ENCODE data around the gene RFX6.
A peak's percentile ranks its signal among the peaks of the same experiment; 100 is the strongest.

RFX6 gene

DNA sequence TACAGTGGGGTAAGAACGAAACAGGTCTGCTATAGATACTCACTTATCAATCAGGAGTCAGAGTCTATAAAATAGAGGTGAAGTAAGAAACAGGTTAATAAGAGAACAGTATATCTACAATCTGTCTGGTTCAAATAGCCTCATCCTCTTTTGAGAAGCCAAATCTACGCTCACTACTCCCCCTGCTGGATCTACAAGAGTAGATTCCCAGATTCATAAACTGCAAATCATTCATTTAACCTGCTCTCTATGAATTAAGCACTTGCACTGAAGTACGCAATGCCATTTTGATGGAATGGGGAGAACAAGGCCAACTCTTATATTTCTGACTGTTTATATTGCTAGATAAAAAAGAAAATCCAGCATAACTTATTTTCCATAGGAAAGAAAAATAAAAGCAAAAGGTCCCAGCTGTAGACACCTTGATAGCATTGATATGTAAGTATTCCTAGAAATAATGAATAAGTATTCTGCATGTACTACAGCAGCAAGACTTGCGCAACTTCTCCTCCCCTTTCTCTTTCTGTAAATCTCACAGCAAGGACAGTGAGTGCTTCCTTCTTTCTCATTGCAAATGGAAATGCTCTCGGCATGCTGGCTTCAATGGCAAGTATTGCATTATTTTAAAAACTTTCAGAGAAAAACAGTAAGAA is 92.3 kb downstream of the RFX6 start:
- no peak for DNase-seq
- intact Hi-C loops (cut with DNase I) = loop anchor here (2.0 kb wide), 1 partner anchor 191 kb away; no protein-coding TSS in a partner anchor

DNA sequence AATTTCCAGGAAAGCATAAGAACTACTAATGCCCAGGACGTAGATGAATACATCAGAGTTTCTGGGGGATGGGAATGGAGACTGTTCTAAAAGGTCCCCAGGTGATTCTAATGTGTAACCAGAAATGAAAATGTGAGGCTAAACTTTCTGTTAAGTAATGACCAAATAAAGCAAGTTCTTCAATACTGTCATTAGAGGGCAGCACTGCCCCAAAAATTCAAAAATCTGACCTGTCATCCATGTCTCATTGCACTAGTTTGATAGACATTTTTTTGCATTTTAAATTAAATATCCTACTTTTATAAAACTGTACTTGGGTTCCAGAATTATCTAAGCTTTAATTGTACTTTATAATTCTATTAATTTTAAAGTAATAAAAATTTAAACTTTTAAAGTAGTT is 94.9 kb downstream of the RFX6 start:
- intact Hi-C loops (cut with DNase I) = loop anchor here (2.0 kb wide), 1 partner anchor 345 kb away; no protein-coding TSS in a partner anchor
- peak in 1 of 10 donors; percentile 7 for DNase-seq

DNA sequence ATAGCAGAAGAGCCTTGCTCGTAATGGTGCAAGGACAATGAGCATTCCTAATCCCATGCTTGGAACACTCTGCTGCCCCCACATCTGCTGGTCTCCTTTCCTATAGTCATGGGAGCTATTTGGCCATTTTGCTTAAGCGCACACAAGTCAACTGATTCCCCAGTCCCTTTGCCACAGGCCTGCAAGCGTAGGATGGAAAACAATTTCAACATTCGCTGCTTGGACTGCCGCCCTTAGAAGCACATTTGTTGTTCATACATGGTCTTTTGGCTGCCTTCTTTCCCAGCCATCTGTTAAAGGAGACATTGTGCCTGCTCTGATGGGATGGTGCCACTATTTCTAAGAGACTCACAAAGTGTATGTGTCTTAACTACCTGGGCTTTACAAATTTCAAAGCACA is 96.9 kb downstream of the RFX6 start:
- intact Hi-C loops (cut with DNase I) = loop anchor here (2.0 kb wide), 1 partner anchor 343 kb away; no protein-coding TSS in a partner anchor
- DNase-seq = no peak

DNA sequence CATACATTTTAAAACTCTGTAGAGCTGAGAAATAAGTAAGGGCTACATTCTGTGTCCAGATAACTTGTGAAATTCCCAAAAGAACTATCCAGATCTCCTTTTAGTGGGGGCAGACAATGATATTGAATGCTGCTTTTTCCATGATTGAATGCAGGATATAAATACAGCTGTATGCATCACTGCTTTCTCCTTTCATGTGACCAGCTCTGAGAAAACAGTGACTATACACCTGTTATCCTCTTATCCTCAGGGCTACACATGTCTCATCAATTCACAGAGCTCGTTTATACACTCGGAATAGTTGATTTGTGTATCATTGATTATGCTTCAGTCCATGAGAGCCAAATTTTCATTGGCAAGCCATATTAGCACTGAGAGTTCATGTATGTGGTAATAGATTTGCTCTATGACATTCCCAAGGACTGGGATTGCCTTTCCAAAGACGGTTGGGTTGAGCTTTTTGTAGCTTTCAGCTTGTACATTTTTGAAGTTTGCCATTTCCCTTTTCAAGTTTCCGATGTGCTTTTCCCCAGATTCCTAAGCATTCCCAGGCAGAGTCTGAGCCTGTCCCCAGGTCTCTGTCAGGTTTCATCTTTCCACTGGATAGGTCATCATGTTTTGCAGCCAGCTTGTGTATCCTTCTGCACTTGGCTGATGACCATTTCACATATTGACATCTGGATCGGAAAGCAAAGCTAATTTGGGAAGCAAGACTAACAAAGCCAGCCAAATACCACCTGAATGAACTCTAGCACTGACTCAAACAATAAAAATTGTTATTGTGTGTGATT is 97.7 kb downstream of the RFX6 start:
- intact Hi-C loops (cut with DNase I) = no loop called here
- DNase-seq = no peak

DNA sequence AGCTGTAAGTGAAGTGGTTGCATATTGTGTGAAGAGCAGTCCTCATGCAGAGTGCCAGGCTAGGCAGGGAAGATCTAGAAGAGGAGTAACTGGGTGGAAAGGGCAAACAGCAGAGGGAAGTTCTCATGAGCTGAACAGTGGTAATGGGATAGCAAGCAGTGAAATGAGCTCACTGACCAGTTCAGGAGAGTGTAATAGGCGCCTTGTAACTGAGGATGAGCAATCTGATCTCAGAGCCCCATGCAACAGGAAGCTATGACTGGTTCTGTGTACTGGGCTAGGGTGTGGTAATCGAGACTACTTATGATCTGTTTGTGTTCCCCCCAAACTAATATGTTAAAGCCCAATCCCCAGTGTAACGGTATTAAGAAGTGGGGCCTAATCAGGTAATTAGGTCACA is 98.6 kb downstream of the RFX6 start:
- DNase-seq = no peak
- intact Hi-C loops (cut with DNase I) = no loop called here

DNA sequence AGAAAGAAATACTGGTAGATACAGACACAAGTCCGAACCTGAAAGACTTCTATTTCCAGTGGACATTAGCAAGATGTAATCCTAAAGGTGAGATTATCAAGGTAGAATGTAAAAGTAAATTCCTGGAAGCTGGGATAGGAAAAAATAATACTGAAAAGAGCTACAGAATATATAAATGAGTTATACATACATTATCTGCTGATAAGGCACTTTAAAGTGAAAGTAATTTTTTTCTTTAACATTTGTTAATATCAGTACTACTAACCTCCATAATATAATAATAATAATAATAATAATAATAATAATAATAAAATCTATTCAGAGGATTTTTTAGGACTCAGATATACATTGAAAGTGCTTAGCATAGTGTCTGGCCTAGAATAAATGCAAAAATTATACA is 102.5 kb downstream of the RFX6 start:
- DNase-seq = no peak
- intact Hi-C loops (cut with DNase I) = no loop called here
